Measurements from ENCODE around the gene CACNG4. TPM values are rescaled to one million over a fixed set of nuclear protein-coding genes. Genes with fewer than 3 reads are reported as not detected.

Gene CACNG4
- total RNA-seq, 1 experiment from 2014 or later = 6.3 TPM

- Histone ChIP-seq H3K27me3 (ENCODE audit: insufficient read depth, low read length) (peaks cover 18% of the 10 kb centered on the region; the same call in 1 of the 2 replicates), H3K79me2 (ENCODE audit: insufficient read depth, low read length) (0 out of 2 replicates have a peak, but pooled peaks cover 3% of the 10 kb centered on the region), H2BK20ac (ENCODE audit: low read depth, low read length, poor library complexity, severe bottlenecking) (no peak overlapping the region), H3K23me2 (ENCODE audit: insufficient read length, low read depth, low read length, poor library complexity, severe bottlenecking) (peaks cover 18% of the 10 kb centered on the region), H2BK120ac (ENCODE audit: low read depth, low read length, poor library complexity, severe bottlenecking) (no peak overlapping the region), H3K9ac (ENCODE audit: extremely low read depth, insufficient read length, low read length) (no peak overlapping the region), H3K18ac (ENCODE audit: insufficient read length, low read depth, low read length) (no peak overlapping the region), H2BK5ac (ENCODE audit: insufficient read length, low read length) (no peak overlapping the region), H4K20me1 (ENCODE audit: control insufficient read depth, insufficient read depth, insufficient read length) (no peaks in the 10 kb centered on the region), H3K27ac (ENCODE audit: insufficient read length, low read depth, low read length) (no peak overlapping the region), H3K23ac (ENCODE audit: insufficient read length, low read depth, low read length) (no peak overlapping the region), H4K8ac (replicated peaks; ENCODE audit: insufficient read length, low read depth, low read length) (no peak overlapping the region), H3T11ph (ENCODE audit: low read length) (no peak overlapping the region), H4K5ac (ENCODE audit: insufficient read length, low read depth, low read length) (no peak overlapping the region), H3K79me1 (ENCODE audit: insufficient read depth, low read depth, low read length, poor library complexity, severe bottlenecking) (no peaks in the 10 kb centered on the region), H2AK5ac (ENCODE audit: insufficient read length, low read length) (no peak overlapping the region), H3K9me3 (ENCODE audit: control insufficient read depth, low read depth, low read length) (no peaks in the 10 kb centered on the region), H3K56ac (ENCODE audit: insufficient read length, low read depth, low read length) (no peak overlapping the region), H3K4ac (ENCODE audit: low read depth, low read length) (no peak overlapping the region), H2BK12ac (ENCODE audit: insufficient read length, low read depth, low read length) (no peak overlapping the region), H3K4me2 (ENCODE audit: insufficient read depth, insufficient read length, low read length) (peak overlapping the region; percentile 77), H3K14ac (ENCODE audit: insufficient read depth, low read length) (no peak overlapping the region), H4K91ac (ENCODE audit: insufficient read length, low read depth, low read length) (no peak overlapping the region), H2BK15ac (ENCODE audit: low read depth, low read length) (no peak overlapping the region), H2AFZ (ENCODE audit: low read length) (no peak overlapping the region), H3K4me1 (ENCODE audit: insufficient read depth, low read length) (peaks cover 2% of the 10 kb centered on the region; the same call in 1 of the 2 replicates)
- Mint-ChIP-seq H3K27me3 (ENCODE audit: low read depth) (peaks cover 81% of the 10 kb centered on the region), H3K4me3 (peak overlapping the region; percentile 71 to 80), H3K4me1 (peaks cover 33 to 40% of the 10 kb centered on the region in 2 experiments), H3K36me3 (ENCODE audit: insufficient read depth in 1 of 3, low read depth in 3 of 3) (no peaks in the 10 kb centered on the region; a peak in 1 of 7 replicates), H3K9me3 (no peaks in the 10 kb centered on the region), H3K27ac (no peak overlapping the region)
- peak; percentile 73 for DNase-seq
- TF ChIP-seq CTCF (conservative IDR thresholded peaks at IDR 0.05) = no peak
- no CpG with 5 or more reads among the region's 36 CpGs for WGBS (ENCODE audit: extremely low coverage, insufficient read length, low lambda C conversion rate)
These were observed 1.3 kb downstream of the CACNG4 start for GRCh38 chr17:66965801-66966262.

Measured in H9 (cell line).